Fibroblast of the conjunctiva (primary cell): ENCODE data around the gene GFPT2.

ENCODE experiments used
- DNase-seq: peaks from one replicate; pipeline ENCODE4 v3.0.0-alpha.2; 2010; ENCODE audit warnings: low read depth

The GFPT2 gene

DNA sequence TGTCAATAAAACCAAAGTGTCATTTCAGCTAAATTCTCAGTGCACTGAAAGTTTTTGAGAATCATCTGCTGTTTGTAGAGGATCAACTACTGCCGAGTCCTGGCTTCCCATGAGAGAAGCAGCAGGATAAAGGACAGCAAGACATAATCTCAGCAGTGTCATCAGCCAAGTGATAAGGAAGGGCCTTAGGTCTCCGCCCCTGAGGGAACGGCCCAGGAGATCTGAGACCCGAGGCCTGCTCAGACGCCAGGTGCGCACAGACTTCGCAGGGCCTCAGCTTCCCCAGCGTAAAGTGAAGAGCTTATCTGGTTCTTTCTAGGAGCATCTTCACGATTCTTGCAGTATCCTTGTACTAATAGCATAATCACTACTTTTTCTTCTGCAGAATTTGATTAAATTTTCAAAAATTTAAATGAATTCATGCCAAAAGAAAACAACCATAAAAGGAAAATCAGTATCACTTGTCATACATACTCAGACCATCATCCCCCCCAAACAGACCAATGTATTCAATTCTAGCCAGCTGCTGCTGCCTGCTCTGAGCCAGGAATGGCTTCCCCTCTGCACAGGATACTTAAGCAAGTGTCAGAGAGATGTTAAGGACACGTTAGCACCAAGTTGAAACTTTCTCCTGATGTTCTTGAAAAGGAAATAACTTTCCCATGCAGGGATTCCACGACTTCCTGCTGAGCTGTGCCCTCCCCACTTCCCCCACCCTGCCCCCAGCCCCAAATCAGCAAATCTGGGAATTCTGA lies 2.2 kb downstream of the GFPT2 start:
- DNase-seq = no peak

DNA sequence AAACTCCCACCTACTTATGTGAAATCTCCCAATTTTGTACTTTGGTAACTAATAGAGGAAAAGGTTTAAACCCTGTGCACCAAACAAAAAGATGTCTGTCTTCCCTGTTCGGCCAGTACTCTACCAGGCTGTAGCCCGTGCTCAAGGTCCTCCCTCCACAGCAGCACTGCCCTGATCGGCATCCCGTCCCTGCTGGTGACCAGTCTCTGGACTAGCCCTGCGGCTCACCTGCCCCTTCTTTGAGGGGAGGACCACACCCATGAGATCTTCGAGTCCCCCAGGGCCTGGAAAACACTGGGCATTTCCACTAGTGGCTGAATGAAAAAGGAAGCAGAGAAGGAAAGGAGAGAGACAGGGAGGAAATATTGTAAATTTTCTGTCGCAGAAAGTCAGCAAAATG lies 2.8 kb downstream of the GFPT2 start:
- DNase-seq = no peak

DNA sequence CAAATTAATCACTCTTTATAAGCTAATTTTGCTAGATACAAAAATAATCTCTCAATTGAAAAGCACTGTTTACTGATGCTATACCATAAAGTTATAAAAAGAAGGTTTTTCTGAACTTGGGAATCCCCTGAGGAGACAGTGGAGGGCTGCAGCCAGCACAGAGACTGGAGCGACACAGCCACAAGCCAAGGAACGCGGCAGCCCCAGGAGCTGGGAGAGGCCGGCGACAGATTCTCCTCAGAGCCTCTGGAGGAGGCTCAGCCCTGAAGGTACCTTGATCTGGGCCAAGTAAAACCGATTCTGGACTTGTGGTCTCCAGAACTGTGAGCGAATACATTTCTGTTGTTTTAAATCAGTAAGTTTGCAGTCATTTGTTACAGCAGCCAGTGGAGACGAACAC lies 3.7 kb downstream of the GFPT2 start:
- DNase-seq = no peak

DNA sequence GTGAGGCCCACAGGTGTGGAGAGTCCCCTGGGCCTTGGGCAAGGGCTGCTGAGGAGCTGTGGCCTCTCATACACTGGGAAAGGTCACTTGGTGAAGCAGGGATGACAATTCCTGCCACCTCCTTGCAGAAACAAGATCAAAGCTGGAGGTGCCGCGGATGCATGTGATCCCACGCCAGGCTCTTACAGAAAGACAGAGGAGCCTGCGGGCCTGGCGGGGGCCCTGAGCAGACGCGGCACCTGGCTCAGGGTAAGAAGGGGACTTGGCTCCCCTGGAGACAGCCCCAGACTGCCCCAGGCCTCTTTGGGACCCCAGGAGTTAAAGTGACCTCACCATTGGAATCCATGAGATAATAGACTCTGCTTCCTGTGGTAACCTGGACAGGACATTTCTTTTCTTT lies 4.8 kb downstream of the GFPT2 start:
- DNase-seq = no peak

DNA sequence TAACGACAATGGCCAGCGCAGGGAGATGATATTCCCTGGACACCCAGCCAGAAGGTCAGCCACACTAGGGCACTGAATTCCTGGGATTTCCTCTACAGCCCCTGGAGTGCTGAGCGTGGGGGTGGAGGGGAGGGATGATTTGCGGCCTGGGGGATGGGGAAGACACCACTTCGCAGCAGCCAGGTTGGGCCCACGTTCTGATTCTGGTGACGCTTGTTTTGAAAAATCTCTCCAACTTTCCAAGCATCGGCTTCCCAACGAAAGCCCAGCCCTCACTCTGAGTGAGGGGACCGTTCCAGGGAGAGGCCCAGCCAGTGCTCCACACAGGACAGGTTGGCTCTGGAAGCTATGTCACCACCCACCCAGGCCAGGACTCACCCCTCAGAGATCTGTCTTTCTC lies 5.4 kb downstream of the GFPT2 start:
- DNase-seq = no peak

DNA sequence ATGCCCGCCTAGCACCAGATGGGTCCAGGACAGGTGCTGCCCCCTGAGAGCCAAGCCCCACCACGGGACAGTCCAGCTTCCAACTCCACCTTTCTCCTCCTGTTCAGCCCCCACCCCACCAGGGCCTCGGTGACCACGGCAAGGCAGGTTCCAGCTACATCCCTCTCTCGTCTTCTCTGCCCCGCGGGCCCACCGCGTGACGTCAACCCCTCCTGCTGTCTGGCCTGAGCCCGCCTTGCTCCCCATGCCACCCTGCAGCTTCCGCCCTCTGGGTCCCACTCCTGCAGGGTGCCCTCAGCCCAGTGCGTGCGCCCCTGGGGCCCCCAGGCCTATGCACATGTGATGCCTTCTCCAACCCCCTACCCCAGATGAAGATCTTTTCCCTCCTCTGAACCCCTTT lies 6.8 kb downstream of the GFPT2 start:
- no peak for DNase-seq

DNA sequence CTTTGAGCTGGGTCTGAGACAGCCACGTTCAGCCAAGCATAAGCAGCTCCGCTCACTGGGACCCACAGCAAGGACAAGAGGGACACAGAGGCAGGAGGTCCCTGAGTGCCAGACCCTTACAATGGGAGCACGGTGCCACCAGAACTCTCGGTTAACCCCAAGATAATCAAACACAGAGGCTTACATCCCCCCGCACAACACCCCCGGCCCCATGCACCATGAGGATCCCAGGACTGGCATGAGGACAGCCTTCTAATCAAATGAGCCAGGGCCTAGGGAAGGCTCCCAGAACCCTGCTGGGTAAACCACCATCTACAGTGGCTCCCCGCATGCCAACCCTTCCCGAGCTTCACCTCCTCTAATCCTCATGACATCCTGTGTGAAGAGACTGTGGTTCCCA lies 7.4 kb downstream of the GFPT2 start:
- no peak for DNase-seq

DNA sequence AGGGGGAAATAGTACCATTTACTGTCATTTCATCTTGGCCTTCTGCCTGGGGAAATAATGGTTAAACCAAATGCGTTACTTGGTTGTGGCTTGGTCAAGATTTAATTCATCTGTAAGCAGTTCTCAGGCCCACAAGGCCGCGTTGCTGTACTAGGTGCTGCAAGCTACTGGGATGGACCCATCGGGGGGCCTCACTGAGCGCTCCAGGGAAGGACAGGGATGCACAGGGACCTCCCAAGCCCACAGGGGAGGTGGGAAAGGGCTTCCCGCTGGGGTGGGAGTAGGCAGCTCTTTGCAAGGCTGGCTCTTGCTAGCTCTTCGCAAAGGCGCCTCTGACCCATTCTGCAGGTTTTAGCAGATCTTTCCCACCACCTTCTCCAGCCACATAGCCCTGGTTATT lies 8.0 kb downstream of the GFPT2 start:
- no peak for DNase-seq

DNA sequence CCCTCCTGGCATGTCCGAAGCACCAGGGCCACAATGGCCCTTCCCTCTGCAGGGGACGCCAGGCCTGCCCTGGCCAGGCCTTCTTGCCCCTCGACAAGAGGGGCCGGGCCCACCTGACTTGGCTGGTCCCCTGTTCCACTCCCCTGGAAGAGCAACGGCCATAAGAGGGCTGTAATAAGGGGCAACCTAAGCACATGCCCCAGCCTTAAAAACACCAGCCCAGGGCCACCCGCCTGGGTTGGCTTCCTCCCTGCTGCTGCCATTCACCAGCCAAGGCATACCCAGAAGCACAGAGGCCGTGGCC lies 8.5 kb downstream of the GFPT2 start:
- no peak for DNase-seq

DNA sequence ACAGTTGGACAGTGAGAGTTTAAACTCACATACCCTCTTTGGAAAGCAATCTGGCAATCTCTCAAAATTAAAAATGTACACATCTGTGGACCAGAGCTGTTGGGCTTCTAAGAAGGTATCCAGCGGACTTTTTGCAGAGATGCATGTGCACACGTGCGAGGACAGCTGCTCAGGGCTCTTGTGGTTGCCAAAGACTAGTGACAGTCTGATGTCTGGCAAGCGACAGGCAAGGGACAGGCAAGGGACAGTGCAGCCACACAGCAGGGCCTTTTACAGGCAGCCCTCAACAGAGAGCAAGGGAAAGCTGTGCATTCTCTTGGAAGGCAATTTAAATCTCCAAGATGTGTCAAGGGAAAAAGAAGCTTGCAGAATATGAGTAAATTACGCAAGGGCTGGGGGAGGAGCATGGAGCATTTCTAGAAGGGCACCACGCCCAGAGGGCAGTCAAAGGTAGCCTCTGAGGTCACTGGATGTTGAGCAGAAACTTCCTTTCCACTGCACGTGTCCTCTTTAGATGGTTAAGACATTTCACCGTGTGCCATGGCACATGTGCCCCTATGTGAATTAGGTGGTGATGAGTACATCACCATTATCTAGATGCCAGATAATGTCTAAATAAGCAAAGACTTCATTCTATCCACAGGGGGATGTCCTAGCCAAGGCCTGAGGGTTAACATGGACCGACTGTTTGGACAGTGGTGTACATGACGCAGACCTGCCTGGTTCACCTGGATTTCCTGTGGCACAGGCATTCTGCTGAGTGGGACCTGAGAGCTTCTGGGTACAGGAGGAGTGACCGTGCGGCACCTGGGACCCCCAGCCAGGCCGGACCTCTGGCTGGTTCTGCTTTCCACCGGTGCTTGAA lies 9.1 kb downstream of the GFPT2 start:
- peak; percentile 51 for DNase-seq

DNA sequence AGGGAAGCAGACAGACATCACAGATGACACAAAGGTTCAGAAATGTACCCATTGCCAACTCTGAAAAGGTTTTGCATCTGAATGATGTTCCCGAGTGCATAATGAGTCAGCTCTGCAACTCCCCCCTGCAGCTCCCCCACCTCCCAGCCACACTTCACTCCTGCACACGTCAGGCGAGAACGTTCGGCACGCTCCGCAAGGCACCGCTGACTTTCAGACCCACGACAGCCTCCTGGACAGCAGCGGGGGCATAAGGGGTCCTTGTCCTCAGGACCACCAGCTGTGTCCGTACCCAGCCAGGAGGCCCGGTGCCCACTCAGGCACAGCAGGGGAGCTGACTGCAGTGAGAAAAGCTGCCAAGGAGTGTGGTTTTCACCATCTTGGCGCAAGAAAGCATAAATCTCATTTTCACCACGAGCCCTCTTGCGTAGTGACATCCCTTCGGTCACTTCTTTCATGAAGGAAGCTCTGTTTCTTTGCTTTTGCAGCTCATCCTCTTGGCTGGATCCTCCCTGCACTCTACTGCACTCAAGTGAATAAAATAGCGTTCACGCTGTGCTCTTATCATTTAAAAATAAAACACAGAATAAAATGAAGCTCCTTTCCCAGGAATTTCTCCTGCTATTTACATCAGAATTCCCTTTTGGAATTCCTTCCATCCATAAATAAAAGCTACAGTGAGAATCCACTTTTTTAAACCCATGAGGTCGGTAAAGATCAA lies 9.9 kb downstream of the GFPT2 start:
- DNase-seq = peak; percentile 49

DNA sequence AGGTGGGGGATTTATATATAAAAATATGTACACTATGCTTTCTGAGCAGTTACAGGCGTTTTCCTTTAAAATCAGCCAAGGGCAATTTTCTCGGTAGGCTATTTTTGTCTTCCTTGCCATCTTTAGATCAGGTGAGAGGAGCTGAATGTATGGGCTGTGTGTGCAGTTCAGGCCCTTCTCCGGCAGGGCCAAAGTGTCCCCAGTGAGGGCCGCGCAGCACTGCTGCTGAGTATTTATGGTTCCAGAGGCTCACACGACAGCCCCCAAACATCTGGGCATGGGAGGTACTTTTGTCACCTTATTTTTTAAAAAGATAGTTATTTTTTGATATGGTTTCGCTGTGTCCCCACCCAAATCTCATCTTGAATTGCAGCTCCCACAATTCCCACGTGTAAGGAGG lies 11.5 kb downstream of the GFPT2 start:
- DNase-seq = no peak

DNA sequence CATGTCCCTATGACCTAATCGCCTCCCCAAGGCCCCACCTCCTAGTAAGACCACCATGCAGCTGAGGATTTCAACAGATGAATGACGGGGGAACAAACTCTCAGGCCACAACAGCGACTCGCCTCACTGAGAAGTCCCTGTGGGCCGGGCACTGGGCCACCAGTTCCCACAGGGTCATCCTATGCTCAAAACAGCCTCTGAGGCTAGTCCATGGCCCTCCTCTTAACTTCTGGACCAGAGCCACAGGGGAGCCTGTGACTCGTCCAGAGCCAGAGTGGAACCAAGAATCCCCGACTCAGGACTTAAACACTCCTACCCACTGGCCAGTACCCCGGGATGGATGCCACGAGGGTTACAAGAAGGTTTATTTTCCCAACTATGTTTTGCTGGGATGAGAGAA lies 12.3 kb downstream of the GFPT2 start:
- DNase-seq = no peak

DNA sequence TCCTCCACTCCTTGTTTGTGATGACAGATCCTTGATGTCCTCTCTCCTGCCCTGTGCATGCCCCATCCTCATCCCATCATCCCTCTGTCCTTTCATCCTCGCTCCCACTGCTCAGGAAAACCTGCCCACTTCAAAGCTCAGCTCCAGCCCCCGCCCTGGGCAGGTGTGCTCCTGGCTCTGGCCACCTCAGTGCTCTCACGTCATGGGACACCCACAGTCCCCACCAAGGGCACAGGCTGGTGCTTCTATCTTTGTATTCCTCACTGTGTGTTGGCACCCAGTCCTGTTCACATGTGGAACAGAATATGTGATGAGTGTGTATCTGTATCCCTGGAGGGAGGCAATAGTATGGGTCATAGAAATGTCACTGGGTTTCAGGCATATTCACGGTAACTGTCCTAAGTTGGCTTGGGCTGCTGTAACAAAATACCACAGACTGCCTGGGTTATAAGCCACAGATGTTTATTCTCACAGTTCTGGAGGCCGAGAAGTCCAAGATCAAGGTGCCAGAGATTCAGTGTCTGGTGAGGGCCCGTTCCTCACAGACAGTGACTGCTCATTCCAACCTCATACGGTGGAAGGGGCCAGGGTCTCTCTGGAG lies 13.5 kb downstream of the GFPT2 start:
- DNase-seq = no peak

DNA sequence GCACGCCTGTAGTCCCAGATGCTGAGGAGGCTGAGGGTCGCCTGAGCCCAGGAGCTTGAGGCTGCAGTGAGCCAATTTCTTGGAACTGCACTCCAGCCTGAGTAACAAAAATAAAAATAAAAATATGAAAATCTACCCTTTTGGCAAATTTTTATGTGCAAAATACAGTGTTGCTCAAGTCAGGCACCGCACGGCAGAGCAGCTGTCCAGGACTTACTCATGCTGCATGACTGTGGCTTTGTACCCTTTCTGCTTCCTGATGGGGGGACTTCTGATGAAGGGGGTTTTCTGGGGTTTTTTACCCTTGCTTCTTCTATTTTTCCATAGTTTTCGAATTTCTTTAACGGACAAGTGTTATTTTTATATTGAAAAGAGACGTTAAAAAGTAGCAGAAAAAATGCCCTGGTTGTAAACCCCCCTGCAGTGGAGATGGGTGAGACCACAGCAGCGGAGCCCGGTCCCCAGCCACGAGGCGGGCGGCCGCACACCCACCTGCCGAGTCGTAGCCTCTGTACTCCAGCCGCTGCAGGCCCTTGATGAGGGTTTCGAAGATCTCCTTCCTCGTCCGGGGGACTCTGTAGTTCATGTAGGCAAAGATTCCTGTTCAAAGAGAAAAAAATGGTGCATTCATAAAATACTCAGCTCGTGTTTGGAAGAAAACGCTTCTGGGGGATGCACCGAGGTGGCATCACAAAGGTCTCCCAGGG lies 15.0 kb downstream of the GFPT2 start:
- no peak for DNase-seq

DNA sequence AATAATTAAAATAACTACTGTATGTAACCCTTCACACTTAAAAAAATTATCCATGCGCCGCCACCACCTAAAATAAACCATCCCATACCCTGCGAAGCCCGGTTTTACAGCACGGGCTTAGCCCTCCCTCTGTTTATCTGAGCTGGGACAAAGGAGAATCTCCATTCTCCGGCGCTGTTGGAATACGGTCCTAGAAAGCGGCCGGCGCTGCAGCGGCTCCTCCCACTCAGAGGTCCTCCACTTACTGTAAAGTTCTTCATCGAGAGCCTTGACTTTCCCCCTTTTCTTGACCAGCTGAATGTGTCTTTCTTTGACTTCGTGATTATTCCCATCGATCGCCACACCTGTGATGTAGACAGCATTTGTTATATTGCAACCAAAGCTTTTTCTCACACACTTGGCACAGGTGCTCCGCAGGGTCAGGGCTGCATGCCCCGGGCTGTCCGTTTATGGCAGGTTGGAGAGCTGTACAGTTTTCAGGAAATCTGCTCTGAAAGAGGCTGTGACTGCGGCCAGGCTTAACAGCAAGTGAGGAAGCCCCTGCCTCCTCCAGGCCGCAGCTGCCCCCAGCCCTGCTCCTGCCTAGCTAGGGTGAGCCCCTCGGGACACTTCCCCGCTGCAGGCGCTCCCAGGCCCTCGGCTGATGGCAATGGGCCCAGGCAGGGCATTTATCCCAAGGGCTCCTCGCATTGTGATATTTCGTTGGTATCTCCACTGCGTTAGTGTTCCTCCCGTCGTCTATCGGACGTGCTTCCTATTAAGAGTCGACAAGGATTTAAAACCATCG lies 16.7 kb downstream of the GFPT2 start:
- no peak for DNase-seq

DNA sequence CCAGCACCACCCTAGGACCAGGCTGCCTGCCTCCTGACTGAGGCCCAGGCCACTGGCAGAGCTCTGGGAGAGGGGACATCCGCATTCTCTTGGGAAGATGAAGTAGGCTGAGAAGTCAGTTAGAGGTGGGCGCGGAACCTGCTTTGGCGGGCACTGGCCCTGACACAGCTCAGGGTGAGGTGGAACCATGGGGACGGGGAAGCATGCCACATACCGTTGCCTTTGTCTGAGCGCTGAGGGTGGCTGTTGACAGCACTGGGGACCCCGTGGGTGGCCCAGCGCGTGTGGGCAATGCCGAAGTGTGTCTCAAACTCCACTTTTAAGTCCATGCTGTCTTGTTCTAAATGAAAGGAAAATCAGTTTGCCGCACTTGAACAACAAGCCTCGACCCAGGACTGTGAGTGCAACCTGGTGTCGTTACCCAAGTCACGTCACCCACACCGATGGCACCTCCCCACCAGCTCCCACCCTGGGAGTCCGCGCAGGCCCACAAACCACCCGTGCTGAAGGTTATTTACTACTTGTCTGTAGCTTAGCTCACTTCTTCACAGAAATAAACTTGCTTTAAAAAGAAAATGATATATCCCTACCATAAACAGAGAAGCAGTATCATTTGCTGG lies 17.4 kb downstream of the GFPT2 start:
- DNase-seq = no peak

DNA sequence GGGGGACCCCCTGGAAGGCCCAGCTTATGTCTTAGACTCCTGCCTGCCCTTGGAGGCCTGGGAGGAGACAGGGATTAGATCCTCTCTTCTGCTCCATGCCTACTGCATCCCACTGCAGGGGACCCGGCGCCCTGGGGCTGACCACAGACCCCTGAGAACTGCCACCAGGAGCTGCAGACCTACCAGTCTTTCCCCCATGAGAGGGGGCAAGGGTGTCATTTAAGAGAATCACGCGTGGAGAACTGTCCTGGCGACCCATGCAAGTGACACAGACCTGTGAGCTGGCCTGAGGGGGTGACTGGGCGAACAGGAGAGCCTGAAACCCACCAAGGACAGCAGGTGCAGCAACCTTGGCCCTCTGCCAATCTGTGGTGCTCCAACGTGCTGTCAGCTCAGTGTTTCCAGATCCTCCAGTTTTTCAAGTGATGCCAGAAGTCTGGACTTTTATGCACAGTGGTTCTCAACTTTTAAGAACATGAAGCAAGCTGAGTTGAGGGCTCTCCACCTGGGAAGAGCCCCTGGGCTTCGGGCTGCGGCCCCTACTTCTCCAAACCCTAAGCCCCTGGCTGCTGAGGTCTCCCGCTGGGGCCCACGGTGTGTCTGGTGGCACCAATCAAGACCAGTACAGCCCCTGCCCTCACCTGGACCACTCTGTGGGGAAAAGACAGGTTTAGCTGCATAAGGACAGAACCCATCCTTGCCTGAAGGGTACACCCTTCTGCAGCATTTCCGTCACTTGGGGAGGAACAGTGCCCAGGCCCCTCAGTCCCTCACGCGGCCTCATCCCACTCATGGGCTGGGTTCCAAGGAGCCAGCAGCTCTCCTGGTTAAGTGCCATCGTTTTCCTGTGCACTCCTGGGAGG lies 18.2 kb downstream of the GFPT2 start:
- DNase-seq = no peak

DNA sequence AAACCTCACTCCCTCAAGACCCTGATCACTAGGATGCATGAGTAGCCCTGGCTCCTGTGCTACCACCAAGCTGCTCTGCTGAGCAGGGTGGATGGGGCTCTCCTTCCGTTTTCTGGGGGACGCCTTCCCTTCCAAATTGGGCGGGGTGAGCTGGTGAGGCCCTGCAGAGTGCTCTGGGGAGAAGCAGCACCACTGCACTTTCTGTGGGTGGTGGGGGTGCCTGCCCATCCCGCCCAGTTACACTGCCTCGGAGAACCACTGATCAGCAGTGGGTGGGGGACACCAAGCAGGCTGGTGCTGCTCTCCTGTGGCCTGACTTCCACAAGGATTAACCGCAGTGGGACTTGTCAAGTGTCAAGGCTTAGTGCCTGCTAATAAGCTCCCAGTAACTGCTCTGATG lies 19.0 kb downstream of the GFPT2 start:
- DNase-seq = no peak

DNA sequence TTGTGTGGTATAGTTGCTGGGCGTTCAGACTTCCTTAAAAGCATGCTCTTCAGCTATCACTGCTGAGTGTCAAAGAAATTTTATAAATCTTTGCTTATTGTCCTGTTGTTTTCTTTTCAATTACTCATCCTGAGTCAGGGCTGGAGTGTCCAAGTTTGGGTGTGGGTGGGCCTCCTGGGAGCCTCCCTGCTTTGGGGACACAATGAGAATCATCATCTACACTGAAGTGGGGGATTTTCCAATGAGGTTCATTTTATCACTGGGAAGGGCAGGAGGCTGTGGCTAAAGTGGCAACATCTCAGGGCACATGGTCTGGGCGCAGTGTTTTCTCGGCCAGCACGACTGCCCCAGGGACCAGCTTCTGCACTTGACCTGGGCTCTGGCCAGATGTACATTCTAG lies 19.5 kb downstream of the GFPT2 start:
- no peak for DNase-seq
